AG10803 (cell line): ENCODE measurements around the gene TAAR8.
"Not testable (repeated sequence)": the region's sequence is repeated elsewhere in the genome, so short reads cannot be mapped to it uniquely, and the experiment has no call there.

Experiments
- DNase-seq: peaks from one replicate; pipeline ENCODE4 v3.0.0; 2010; ENCODE audit warnings: low read depth
- H3K4me3 ChIP-seq: 2 replicates; pipeline ENCODE4 v1.5.1; 2011; ENCODE audit warnings: mild to moderate bottlenecking, low read length, control low read depth
- CTCF ChIP-seq: conservative IDR thresholded peaks from 2 replicates; pipeline ENCODE4 v1.5.1; 2011; ENCODE audit warnings: mild to moderate bottlenecking, low read length, control low read depth, inconsistent platforms

TAAR8 gene

GRCh38 chr6:132596201-132596600, 43.7 kb downstream of the TAAR8 start:
- TF ChIP-seq CTCF = no peak
- no peak for DNase-seq

GRCh38 chr6:132598473-132598872, 46.0 kb downstream of the TAAR8 start:
- TF ChIP-seq CTCF = peak; percentile 32; the same call in 1 of the 2 replicates
- no peak overlapping the region for H3K4me3 ChIP-seq
- DNase-seq = no peak

More at GRCh38 chr6:132596201-132596600, 43.7 kb downstream of the TAAR8 start:
- H3K4me3 ChIP-seq = no peak overlapping the region

- H3K4me3 ChIP-seq, DNase-seq: not testable (repeated sequence)
Observed at GRCh38 chr6:132600900-132601299, 48.4 kb downstream of the TAAR8 start.
